Ammon's horn (tissue), 1 donor: ENCODE data around the gene PON2.
A peak's percentile ranks its signal among the peaks of the same experiment; 100 is the strongest.
"Not testable (repeated sequence)": the region's sequence is repeated elsewhere in the genome, so short reads cannot be mapped to it uniquely, and the experiment has no call there.

Experiments used
- DNase-seq: peaks from one replicate; pipeline ENCODE4 v3.0.0-alpha.2; 2016; ENCODE audit warnings: low spot score

The PON2 gene

GRCh38 chr7:95434557-95435421, at the start of gene PON2:
PON2 (minus strand) TSS chr7:95435028; CDS start chr7:95434951, 77 bp downstream.
- DNase-seq: peak; percentile 77

DNA sequence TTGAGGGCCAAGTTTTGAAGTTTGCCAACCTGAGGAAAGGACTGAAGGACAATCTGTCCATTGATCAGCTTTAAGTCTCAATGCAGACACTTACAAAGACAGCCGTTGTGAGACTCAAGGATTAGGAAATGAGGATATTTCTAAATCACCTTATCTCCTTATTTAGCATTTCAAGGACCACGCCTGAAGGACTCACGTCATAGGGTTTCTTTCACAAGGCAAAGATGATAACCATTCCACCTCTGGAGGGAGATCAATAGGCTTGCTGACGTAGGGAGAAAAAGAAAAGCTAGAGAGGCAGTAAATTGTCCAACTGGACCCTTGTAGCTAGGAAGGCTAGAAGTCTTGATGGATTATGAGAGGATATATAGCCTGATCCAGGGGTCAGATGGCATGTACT, 47.6 kb upstream of the PON2 start:
- DNase-seq: no peak

DNA sequence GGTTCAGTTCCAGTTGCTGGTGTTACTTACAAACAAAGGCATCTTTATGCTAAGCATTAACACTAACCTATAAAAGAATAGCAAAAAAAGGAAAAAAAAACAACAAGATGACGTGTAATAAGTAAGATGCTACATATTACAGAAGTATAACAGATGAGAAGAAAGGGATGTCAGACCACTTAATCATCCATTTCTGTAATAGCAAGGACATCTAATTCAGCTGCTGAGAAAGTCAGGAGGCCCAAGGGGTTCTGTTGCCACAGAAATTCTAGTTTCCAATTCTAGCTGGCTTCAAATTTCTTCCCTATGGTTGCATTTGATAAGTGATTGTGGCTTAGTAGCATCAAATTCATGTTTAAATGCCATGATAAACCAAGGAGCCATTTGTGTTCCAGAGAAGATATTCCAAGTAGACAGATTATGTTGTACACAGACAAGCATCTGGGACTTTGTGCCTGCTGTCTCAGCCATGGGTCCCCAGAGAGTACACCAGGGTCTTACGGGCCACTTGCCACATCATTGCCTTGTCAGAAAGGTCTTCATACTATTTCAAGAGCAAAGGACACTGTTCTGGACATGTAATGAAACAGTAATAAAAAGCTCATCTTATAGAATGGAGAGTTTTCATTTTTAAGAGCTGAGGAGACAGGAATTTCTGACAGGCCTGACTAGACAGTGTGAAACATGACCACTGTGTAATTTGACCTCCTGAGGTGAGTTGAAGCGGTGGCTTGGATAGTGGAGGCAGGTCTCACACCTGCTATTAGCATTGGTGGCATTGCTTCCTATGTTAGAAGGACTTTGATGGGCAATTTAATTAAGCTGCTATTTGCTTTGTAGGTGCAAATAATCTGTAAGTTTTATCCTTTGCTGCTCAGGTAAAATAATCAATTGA, 46.7 kb upstream of the PON2 start:
- DNase-seq: no peak

DNA sequence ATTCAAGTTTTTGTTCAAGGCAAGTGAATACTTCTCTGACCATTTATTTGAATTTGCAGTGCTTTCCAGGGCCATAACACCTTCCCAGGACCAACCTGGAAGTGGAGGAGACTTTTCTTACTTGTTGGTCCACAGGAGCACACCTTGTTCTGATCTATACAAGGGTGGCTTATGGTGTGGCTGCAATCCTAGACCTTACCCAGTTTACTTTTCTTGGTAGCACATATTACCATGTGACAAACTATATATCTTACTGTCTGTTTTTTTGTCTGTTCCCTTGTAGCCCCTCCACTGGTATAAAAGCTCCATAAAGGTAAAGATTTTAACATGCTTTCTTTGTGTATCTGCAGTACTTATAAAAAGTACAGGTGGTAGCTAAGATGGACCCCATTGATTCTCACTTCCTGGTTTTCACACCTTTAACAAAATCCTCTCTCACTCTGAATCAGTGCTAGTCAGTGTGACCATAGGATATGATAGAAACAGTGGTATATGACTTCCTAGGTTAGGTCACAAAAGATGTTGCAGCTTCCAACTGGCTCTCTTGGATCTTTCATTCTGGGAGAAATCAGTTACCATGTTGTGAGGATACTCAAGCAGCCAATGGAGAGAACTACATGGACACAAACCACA, 45.3 kb upstream of the PON2 start:
- no peak for DNase-seq

DNA sequence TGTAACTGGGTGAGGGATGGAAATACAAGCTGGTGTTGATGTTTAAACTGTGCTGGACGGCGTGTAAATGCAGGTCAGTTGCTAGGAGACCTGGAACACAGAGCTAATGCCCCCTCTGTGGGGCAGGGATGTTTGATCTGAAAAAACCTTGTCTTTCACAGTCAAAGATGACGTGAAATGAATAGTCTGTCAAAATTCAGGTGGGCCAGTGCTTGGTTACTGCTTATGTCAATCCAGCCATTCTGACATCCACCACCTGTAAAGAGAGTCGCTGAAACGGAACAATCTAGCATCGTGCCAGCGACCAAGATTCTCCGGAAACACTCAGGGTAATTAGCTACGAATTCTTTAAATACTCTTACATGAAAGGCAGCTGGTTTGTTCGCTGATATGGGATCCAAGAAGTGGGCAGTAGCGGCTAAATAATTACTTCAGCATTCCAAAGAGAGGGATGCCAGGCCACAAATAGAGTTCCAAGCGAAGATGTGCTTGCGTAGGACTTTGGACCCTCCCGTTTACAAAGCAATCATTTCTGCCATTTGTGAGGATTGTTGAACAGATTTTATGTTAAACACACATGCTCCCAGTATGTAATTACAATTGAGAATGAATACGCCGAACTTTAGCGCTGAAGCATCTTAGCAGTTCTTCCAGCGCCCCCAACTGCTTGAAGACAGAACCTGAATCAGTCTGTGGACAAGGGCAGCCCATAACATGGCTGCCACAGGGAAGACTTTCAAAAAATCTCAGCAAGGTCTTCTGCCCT, 43.6 kb upstream of the PON2 start:
- DNase-seq: peak; percentile 77

- DNase-seq: peak; percentile 88
These were observed 42.2 kb upstream of the PON2 start for GRCh38 chr7:95476904-95477594.

- DNase-seq: no peak
These were observed 41.4 kb upstream of the PON2 start for GRCh38 chr7:95476072-95476847.

DNA sequence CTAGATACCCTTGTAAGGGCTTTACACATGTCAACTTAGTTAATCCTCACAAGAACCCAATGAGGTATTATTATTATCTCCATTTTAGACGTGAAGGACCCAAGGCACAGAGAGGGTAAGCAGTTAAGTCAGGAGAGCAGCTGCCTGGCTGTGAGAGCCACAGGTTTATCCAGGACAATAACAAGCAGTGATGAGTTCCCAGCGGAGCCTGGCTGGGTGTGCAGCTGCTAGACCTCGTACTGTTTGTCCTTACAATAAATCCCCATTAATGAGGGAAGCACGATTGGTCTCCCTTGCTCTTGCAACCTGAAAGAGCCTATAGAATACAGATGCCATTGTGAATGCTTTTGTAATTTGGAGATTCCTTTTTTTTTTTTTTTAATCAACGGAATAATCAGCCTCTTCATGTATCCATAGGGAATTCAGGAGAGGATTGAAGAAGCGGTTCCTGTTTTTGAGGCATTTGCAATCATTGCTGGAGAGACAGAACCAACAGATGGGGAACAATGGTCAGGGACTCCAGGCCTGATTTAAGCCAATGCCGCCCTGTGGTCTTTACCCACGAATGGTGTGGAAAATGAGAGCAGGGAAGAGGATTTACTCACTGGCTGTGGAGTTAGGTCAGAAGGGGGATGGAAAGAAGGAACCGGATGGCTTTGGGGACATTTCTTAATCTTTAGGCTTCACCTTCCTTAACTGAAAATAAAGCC, 38.6 kb upstream of the PON2 start:
- no peak for DNase-seq

DNA sequence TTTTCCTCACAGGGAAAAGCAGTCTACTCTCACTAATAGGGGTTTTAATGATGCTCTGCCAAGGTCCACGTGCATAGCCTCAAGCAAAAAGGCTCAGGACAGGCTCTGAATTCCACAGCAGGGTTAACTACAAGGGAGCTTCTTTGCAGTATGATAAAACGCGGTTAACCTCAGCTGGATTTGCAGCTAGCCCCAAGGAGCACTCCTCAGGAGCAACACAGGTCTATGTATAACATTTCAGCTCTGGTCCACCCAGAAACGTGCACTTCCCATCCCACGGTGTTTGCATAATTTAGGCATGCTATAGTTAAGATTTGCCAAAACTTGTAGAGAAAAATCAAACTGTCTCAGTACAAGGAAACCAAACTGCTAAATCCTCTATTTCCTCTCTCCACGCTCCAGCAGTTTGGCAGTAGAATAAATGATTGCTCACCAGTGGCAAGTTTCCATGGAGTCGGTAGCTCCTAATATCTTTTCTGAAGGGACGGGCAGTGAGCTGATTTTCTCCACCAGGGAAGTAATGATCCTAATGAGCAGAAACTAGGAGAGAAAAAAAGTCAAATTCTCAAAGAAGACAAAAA, 37.8 kb upstream of the PON2 start:
- DNase-seq: peak; percentile 54

- DNase-seq: no peak
These were observed 36.2 kb upstream of the PON2 start for GRCh38 chr7:95471071-95471470.

GRCh38 chr7:95470452-95470851, 35.6 kb upstream of the PON2 start:
- no peak for DNase-seq

- DNase-seq: no peak
These were observed 35.0 kb upstream of the PON2 start for GRCh38 chr7:95469848-95470247.

GRCh38 chr7:95469187-95469586, 34.4 kb upstream of the PON2 start:
- no peak for DNase-seq

DNA sequence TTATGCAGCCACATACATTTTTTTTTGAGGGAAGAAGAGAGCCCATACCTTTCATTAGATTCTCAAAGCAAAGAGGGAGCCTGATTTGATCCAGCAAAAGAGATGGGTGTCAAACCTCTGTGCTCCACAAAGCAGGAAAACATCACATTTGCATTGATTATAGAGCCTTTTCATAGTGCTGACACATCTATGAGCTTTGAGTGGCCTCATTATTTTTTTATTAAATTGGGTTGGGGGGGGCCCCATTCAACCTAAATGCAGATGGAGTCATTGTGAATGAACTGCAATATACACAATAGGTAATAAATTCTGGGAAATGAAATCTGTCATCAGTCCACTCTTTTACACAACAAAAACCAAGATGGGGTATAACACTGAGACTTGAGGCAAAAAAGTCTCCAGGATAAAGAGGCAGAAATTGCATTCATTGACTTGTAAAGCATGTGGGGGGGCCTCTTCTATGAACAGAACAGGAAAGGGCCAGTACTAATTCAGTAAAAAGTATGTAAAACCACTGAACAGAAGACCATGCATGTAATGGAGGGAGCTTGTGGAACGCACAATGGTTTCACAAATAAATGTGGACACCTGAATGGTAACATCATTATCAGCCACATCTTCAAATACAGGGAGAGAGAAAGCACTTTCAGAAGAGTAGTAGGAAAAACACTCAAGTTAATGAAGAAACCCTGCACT, 33.2 kb upstream of the PON2 start:
- DNase-seq: no peak

- DNase-seq: not testable (repeated sequence)
These were observed 25.8 kb upstream of the PON2 start for GRCh38 chr7:95460653-95461052.

GRCh38 chr7:95457947-95458346, 23.1 kb upstream of the PON2 start:
- no peak for DNase-seq

GRCh38 chr7:95454438-95455045, 19.7 kb upstream of the PON2 start:
- DNase-seq: no peak

DNA sequence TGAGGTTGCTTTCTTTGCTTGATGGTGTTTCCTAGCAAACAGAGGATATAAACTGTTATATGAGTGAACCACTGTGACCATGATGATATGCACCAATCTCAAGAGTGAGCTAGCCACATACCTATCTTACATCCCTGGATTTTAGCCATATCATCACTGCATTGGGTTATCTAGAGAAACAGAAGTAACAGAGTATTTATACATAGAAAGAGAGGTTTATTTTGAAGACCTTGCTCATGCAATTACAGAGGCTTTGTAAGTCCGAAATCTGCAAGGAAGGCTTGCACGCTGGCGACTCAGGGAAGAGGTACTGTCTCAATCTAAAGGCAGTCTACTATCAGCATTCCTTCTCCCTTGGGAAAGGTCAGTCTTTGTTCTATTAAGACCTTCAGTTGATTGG, 11.8 kb upstream of the PON2 start:
- DNase-seq: no peak
